Heart right ventricle (tissue), 16 donors: Measurements from ENCODE around the gene DSCAM. TPM values are rescaled to one million over a fixed set of nuclear protein-coding genes. Genes with fewer than 3 reads are reported as not detected.

Source experiments
- ATAC-seq, 8 donors: fragments of 200-7000 bp; cut with Tn5 transposase; one replicate each; pipeline ENCODE4 v1.9.1; 2020; ENCODE audit warnings: mild to moderate bottlenecking in 8 of 8, moderate library complexity in 8 of 8, moderate number of reproducible peaks in 1 of 8
- DNase-seq, 2 donors: peaks; one replicate each; pipeline ENCODE4 v3.0.0-alpha.2; 2020
- H3K27ac ChIP-seq, 10 donors: fragments of 200-600 bp; sonication (generic) in 2 of 10; one replicate each; pipeline versions ENCODE4 v1.5.0 to v1.8.0; 2020 to 2022; ENCODE audit warnings: mild to moderate bottlenecking in 3 of 10
- H3K27me3 ChIP-seq, 7 donors: fragments of 200-600 bp; one replicate each; pipeline ENCODE4 v1.8.0; 2021 to 2022; ENCODE audit warnings: mild to moderate bottlenecking in 2 of 7
- H3K36me3 ChIP-seq, 9 donors: fragments of 200-600 bp; sonication (generic) in 1 of 9; one replicate each; pipeline versions ENCODE4 v1.5.0 to v1.8.0; 2020 to 2022; ENCODE audit warnings: mild to moderate bottlenecking in 2 of 9
- H3K4me1 ChIP-seq, 9 donors: fragments of 200-600 bp; sonication (generic) in 1 of 9; one replicate each; pipeline versions ENCODE4 v1.5.0 to v1.8.0; 2020 to 2022; ENCODE audit warnings: mild to moderate bottlenecking in 4 of 9
- H3K4me3 ChIP-seq, 10 donors: fragments of 200-600 bp; sonication (generic) in 2 of 10; one replicate each; pipeline versions ENCODE4 v1.5.0 to v1.8.0; 2020 to 2022; ENCODE audit warnings: mild to moderate bottlenecking in 7 of 10, moderate library complexity in 2 of 10
- H3K9me3 ChIP-seq, 11 donors: fragments of 200-600 bp in 10 of 11; sonication (generic) in 2 of 11; one replicate each; pipeline versions ENCODE4 v1.5.0 to v1.8.0; 2013 to 2022; ENCODE audit warnings: mild to moderate bottlenecking in 2 of 11, control low read depth in 1 of 11, moderate library complexity in 1 of 11
- WGBS, 2 donors: extraction: QIAGEN DNeasy Blood & Tissue Kit; methylation state at CpG; one replicate each; pipeline ENCODE4 v1.1.7; 2013; ENCODE audit warnings: inconsistent platforms in 1 of 2; 5-methylcytosine and 5-hydroxymethylcytosine counted together
- intact Hi-C, 10 donors: fragments of 100-400 bp; cut with DNase I; formaldehyde crosslinking; loops; one replicate each; pipeline versions ENCODE4 v1.11.1 to v1.14.2; 2022
- polyA plus RNA-seq, 2 donors: library from polyadenylated mRNA; stranded (reverse); fragments of 200-250 nt; gene quantifications; one replicate each; pipeline ENCODE4 v1.2.3, GENCODE V29; 2013
- total RNA-seq, 10 donors: library from RNA; stranded (reverse); fragmentation: NEBNext Ultra II Directional in 3 of 10; extraction: Animal tissue kit (Norgen Biotek cat#: 25700) in 3 of 10; gene quantifications; one replicate each; pipeline versions ENCODE4 v1.2.1 to v1.2.4, GENCODE V29; 2021 to 2023
- TF ChIP-seq, protein P1 (sequence below), 9 donors: fragments of 200-600 bp; sonication (generic) in 2 of 9; IDR thresholded peaks; one replicate each; pipeline versions ENCODE4 v1.5.0 to v1.8.0; 2021 to 2022; ENCODE audit warnings: antibody characterized with exemption in 9 of 9, mild to moderate bottlenecking in 5 of 9, moderate library complexity in 1 of 9
- donor health status: Arrhythmogenic right ventricular cardiomyopathy.
- donor health status: ischemic (EF 13 %, LVEDD 7.1; RV severe dilation, severe dysfunction).
- donor health status: healthy with polysubstance abuse.
- donor health status: DM: no; HTN: yes; CAD: no.
- donor health status: DM: no; HTN: no; CAD: no.
- donor health status: ischemic (EF 25% LVEDD 6.9; RV normal size, moderate dysfunction).
- donor health status: ischemic (EF 25% LVEDD 5.7; RV mildly dilated, moderate dysfunction).
- donor health status: healthy.
- donor health status: DM: yes; HTN: yes; CAD: no.
- donor health status: Ischemic cardiomyopathy.
- donor health status: ischemic (EF 35%, LVEDD 5.7; RV mildly dilated, moderate dysfunction).
- donor health status: nonischemic (EF 11% LVEDD 7.7; RV severe dilation, severe dysfunction).
- donor health status: DM: yes; HTN: yes; CAD: no.
- donor health status: PGD.
- donor health status: ischemic (EF 29% LVEDD 5.4; RV normal size, mild dysfunction).
- donor health status: nonischemic (EF 23%, LVEDD 6.1; RV moderate dilation, normal function).

Gene DSCAM
- total and polyA plus RNA-seq, 12 donors, result 0.03 to 0.04 TPM; not detected in 10

DNA sequence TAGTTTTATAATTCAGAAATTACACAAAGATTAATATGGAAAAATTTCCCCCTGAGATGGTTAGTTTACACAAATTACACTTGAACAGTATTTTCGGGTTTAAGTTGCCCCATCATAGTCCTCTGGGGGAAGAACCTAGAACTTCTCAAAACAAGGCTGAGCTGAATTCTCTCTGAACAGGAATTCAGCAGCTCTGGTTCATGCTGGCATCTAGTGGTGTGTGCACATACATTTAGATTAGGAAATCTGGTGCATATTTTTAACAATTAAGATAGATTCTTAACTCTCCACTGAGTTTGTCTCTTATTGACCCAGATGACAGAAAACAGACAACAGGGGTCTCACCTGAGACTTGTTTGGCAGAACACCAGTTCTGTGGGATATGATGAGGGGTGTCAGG lies 410.7 kb downstream of the DSCAM start:
- DNase-seq (no peak), ATAC-seq (no peak)
- Histone ChIP-seq H3K27ac (no peak overlapping the region), H3K9me3 (peaks cover 0 to 4% (median 0%) of the 10 kb centered on the region in 11 donors), H3K4me1 (no peaks in the 10 kb centered on the region), H3K36me3 (no peaks in the 10 kb centered on the region), H3K27me3 (no peaks in the 10 kb centered on the region), H3K4me3 (no peak overlapping the region)
- intact Hi-C loops, result no loop called here
- 68 to 69% methylated on average over 1 of the region's 1 CpG for WGBS, 2 donors
- TF ChIP-seq, protein P1, sequence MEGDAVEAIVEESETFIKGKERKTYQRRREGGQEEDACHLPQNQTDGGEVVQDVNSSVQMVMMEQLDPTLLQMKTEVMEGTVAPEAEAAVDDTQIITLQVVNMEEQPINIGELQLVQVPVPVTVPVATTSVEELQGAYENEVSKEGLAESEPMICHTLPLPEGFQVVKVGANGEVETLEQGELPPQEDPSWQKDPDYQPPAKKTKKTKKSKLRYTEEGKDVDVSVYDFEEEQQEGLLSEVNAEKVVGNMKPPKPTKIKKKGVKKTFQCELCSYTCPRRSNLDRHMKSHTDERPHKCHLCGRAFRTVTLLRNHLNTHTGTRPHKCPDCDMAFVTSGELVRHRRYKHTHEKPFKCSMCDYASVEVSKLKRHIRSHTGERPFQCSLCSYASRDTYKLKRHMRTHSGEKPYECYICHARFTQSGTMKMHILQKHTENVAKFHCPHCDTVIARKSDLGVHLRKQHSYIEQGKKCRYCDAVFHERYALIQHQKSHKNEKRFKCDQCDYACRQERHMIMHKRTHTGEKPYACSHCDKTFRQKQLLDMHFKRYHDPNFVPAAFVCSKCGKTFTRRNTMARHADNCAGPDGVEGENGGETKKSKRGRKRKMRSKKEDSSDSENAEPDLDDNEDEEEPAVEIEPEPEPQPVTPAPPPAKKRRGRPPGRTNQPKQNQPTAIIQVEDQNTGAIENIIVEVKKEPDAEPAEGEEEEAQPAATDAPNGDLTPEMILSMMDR (IDR thresholded peaks at IDR 0.05), result no peak

DNA sequence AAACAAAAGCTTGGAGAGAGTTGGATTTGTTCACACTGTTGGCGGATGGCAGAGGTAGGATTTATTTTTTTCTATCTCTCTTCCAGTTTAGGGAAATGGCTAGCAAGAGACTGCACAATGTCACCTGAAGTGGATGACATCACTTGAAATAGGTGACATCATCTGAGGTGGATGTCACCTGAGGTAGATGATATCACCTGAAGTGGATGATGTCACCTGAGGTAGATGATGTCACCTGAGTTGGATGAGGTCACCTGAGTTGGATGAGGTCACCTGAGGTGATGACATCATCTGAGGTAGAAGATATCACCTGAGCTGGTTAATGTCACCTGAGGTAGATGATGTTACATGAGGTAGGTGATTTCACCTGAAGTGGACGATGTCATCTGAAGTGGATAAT lies 413.4 kb downstream of the DSCAM start:
- intact Hi-C loops, result no loop called here
- H3K4me3 ChIP-seq, result no peak overlapping the region
- no peak for ATAC-seq
- H3K36me3 ChIP-seq, result no peaks in the 10 kb centered on the region
- no peaks in the 10 kb centered on the region for H3K4me1 ChIP-seq
- no peak overlapping the region for H3K27ac ChIP-seq
- no peak for DNase-seq
- H3K27me3 ChIP-seq, result no peaks in the 10 kb centered on the region
- TF ChIP-seq, protein P1 (IDR thresholded peaks at IDR 0.05), result no peak
- 95 to 97% methylated on average over 2 of the region's 2 CpGs for WGBS, 2 donors
- no peaks in the 10 kb centered on the region for H3K9me3 ChIP-seq

DNA sequence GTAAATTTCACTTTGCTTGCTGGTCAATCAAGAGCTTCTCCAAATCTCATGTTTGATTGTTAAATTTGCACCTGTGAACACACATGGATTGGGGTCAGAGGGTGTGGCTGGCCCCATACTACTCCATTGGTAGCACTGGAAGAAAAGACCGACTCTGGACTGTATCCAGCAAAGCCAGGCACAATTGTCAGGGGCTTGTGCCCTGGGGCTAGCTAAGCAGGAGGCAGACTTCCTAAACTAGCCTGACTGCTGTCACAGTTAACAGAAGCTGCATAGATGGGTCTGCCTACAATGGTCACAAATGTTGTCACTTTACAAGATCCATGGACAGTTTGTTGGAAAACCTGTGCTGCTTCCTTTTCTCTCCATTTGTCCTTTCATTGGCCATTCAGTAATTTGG lies 421.0 kb downstream of the DSCAM start:
- no peak overlapping the region for H3K4me3 ChIP-seq
- WGBS, 2 donors, result 34 to 64% methylated on average over 1 of the region's 1 CpG
- intact Hi-C loops, result no loop called here
- ATAC-seq, result no peak
- H3K27ac ChIP-seq, result no peak overlapping the region
- no peaks in the 10 kb centered on the region for H3K27me3 ChIP-seq
- TF ChIP-seq, protein P1 (IDR thresholded peaks at IDR 0.05), result no peak
- no peaks in the 10 kb centered on the region for H3K36me3 ChIP-seq
- H3K9me3 ChIP-seq, result peaks cover 0 to 5% (median 0%) of the 10 kb centered on the region in 11 donors
- DNase-seq, result no peak
- H3K4me1 ChIP-seq, result no peaks in the 10 kb centered on the region

DNA sequence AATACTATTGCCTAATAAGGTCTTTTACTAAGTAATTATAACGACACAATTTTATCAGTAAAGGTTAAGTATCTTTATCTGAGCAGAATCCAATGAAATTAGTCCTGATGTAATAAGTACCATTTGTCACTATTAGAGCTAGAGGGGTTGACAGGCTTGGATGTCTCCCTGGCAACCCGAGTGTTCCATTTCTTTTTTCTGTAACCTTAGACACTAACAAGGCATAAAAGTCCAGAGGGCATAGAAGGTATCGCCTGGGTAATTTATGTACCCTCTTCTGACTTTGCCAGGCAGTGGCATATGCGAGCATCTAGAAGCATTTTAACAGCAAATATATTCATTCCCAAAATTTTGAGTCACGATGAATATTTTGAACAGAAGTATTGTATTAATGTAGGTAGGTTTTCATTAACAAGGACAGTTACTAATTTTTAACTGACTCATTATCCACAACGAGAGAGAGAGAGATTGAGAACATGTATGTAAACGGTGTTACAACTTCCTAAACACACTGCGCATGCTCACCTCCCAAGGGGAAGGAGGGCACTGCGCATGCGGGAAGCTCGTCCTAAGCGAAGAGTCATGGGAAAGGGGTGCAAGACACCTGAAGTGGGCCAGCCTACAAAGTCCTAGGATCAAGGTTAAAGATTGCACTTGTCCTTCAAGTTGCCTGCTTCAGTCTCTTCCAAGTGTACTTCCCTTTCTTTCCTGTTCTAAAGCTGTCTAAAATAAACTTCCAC lies 423.9 kb downstream of the DSCAM start:
- no peak for ATAC-seq
- Histone ChIP-seq H3K36me3 (no peaks in the 10 kb centered on the region), H3K4me3 (no peak overlapping the region), H3K4me1 (no peaks in the 10 kb centered on the region), H3K27me3 (no peaks in the 10 kb centered on the region), H3K9me3 (peaks cover 0 to 25% (median 4%) of the 10 kb centered on the region in 11 donors), H3K27ac (no peak overlapping the region)
- intact Hi-C loops, result no loop called here
- TF ChIP-seq, protein P1 (IDR thresholded peaks at IDR 0.05), result no peak
- DNase-seq, result no peak
- WGBS, 2 donors, result 78 to 81% methylated on average over 12 of the region's 12 CpGs
